ENCODE measurements around the gene RMND1.

Gene RMND1

GRCh38 chr6:151451950-151452749 is at the start of gene RMND1:
RMND1 (minus strand) TSS chr6:151452126; CDS start chr6:151445811, 6,315 bp downstream.
- DNase-seq: peak; percentile 100
- in situ Hi-C loops (cut with MboI; ENCODE audit: low pct_unique_long_range_greater_than_20kb, low sequenced_read_pairs): no loop called here

DNA sequence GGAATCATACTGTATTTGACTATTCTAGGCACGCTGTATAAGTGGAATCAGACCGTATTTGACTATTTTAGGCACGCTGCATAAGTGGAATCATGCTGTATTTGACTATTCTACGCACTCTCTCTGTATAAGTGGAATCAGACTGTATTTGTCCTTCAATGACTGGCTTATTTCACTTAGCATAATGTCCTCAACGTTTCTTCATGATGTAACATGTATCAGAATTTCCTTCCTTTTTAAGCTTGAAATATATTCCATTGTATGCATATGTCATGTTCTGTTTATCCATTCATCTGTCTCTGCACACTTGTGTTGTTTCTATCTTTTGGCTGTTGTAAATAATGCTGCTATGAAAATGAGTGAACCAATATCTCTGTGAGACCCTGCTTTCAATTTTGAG is 47.6 kb upstream of the RMND1 start:
- in situ Hi-C loops (cut with MboI; ENCODE audit: low pct_unique_long_range_greater_than_20kb, low sequenced_read_pairs): no loop called here
- DNase-seq: no peak

DNA sequence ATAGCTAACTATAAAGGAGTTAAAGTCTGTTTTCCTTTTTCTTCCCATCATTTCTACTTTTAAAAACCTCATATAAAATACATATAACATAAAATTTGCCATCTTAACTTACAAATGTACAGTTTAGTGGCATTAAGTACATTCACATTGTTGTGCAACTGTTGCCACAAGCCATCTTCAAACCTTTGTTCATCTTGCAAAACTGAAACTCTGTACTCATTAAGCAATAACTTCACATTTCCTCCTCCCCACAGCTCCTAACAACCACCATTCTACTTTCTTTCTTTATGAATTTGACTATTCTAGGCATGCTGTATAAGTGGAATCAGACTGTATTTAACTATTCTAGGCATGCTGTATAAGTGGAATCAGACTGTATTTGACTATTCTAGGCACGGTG is 46.4 kb upstream of the RMND1 start:
- in situ Hi-C loops (cut with MboI; ENCODE audit: low pct_unique_long_range_greater_than_20kb, low sequenced_read_pairs): no loop called here
- peak; percentile 66 for DNase-seq

GRCh38 chr6:151497905-151498304 is 46.0 kb upstream of the RMND1 start:
- no peak for DNase-seq
- in situ Hi-C loops (cut with MboI; ENCODE audit: low pct_unique_long_range_greater_than_20kb, low sequenced_read_pairs): no loop called here

DNA sequence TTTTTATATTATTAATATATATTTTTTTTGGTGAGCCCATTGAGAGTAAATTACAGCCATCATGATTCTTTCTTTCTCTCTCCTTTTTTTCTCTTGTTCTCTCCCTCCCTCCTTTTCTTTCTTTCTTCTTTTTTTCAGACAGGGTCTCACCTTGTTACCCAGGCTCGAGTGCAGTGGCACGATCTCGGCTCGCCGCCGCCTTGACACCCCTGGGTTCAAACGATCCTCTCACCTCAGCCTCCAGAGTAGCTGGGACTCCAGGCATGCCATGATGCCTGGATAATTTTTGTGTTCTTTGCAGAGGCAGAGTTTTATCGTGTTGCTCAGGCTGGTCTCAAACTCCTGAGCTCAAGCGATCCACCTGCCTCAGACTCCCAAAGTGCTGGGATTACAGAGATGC is 43.5 kb upstream of the RMND1 start:
- no peak for DNase-seq
- in situ Hi-C loops (cut with MboI; ENCODE audit: low pct_unique_long_range_greater_than_20kb, low sequenced_read_pairs): no loop called here

DNA sequence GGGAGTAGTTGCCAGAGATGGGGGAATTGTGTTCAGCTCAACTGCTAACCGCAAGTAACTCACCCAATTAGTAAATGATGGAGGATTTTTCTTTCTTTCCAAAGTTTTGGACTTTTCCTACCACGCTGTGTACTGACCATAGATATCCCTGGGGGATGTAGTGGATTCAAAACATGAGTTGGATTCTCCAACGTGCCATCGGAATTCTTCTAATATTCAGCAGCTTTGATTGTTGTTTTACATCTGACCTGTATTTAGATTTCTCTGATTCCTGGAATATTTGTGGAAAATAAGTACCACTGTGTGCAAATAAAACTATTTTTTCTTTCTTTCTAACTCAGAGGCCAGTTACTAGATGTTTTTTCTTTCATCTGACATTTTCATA is 43.0 kb upstream of the RMND1 start:
- no peak for DNase-seq
- in situ Hi-C loops (cut with MboI; ENCODE audit: low pct_unique_long_range_greater_than_20kb, low sequenced_read_pairs): no loop called here

DNA sequence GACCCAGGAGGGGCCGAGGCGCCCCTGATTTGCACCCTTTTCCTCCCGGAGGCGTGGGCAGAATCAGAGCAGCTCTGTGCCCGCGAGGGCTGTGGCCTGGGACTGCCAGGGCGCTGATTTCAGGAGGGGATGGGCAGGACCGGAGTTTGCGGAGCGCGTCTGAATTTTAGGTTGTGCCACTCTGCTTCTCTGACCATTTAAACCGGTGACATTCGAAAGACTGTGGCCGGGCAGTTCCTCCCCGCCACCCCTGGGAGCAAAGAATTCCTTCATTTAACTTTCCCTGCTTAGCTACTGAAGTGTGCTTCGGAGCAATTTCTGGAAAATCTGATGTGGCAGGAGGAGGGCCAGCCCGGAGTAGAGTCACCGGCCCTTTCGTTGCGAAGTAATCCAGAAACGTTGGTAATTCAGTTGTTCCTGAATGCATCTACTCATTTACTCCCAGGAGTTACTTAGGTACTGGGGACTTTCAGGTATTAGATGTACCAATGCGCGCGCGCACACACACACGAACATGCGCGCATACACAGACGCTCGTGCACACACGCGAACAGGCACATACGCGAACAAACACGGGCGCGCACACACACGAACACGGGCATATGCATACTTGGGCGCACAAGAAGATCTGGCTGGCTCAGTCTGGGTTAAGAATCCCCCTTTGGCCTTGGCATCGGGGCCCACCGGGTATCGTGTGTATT is 42.5 kb upstream of the RMND1 start:
- DNase-seq: peak; percentile 52
- in situ Hi-C loops (cut with MboI; ENCODE audit: low pct_unique_long_range_greater_than_20kb, low sequenced_read_pairs): no loop called here

- in situ Hi-C loops (cut with MboI; ENCODE audit: low pct_unique_long_range_greater_than_20kb, low sequenced_read_pairs): no loop called here
- DNase-seq: peak; percentile 76
Observed at GRCh38 chr6:151493804-151494234, 41.9 kb upstream of the RMND1 start, which contains the start of gene CCDC170. CCDC170 (plus strand) TSS chr6:151494017; CDS start chr6:151494129, 112 bp downstream.

DNA sequence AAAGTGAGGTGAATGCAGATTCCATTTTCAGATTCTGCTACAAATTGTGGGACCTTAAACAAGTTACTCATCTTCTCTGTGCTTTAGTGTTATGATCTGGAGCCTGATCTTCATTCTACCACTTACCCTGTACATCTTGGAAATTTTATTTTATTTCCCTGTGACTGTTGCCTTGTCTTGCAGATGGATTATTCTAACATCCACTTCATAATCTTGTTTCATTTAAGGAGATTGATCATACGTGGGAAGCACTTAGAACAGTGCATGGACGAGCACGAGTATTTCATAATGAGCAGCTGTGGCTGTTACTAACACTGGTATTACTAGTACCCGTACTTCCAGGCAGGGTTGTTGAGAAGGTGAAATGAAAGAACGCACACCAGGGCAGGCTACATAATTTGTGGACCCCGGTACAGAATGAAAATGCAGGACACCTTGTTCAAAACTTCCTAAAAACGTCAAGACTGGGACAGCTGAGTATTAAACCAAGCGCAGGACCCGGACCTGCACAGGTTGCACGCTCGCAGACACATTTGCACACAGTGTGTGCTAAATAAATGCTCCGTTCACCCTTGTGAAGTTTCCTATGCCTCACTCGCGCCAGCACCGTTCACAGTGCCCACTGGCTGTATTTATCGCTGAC is 41.4 kb upstream of the RMND1 start:
- in situ Hi-C loops (cut with MboI; ENCODE audit: low pct_unique_long_range_greater_than_20kb, low sequenced_read_pairs): no loop called here
- DNase-seq: peak; percentile 65

GRCh38 chr6:151490996-151491395 is 39.1 kb upstream of the RMND1 start:
- DNase-seq: peak; percentile 23
- in situ Hi-C loops (cut with MboI; ENCODE audit: low pct_unique_long_range_greater_than_20kb, low sequenced_read_pairs): no loop called here

GRCh38 chr6:151488226-151488625 is 36.3 kb upstream of the RMND1 start:
- no peak for DNase-seq
- in situ Hi-C loops (cut with MboI; ENCODE audit: low pct_unique_long_range_greater_than_20kb, low sequenced_read_pairs): no loop called here

DNA sequence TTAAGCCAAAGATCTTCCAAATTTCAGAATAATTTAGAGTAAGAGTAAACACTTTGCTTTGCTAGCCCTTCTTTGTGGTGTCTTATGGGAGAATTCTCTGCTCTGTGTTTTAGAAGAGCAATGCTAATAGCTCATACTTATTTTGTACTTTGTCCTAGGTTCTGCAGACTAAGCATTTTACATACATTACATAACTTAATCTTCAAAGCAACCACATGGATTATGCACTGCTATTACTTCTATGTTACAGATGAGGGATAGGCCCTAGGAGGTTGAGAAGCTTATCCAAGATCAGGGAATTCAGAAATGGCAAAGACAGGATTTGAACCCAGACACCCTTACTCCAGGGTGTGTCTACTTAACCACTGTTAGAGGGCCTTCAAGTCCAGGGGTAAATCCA is 32.1 kb upstream of the RMND1 start:
- in situ Hi-C loops (cut with MboI; ENCODE audit: low pct_unique_long_range_greater_than_20kb, low sequenced_read_pairs): no loop called here
- no peak for DNase-seq

GRCh38 chr6:151482290-151482689 is 30.4 kb upstream of the RMND1 start:
- DNase-seq: peak; percentile 76
- in situ Hi-C loops (cut with MboI; ENCODE audit: low pct_unique_long_range_greater_than_20kb, low sequenced_read_pairs): no loop called here

DNA sequence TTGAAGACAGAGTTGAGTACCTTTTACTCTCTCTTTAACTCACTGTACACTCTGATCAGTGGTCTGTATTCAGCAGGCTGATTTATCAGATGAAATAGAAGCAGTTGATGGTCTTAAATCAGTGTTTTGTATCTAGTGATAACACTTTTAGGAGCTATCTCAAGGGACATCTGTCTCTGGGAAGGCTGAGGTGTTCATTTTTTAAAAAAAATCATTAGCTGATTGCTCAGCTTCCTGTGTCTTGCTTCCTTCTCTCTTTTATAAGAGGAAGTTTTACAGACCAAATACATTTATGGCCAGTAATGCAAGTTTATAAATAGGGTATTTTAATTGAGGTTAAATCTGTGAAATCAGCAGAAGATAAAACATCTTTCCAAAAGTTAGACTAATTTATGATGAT is 29.9 kb upstream of the RMND1 start:
- peak; percentile 96 for DNase-seq

DNA sequence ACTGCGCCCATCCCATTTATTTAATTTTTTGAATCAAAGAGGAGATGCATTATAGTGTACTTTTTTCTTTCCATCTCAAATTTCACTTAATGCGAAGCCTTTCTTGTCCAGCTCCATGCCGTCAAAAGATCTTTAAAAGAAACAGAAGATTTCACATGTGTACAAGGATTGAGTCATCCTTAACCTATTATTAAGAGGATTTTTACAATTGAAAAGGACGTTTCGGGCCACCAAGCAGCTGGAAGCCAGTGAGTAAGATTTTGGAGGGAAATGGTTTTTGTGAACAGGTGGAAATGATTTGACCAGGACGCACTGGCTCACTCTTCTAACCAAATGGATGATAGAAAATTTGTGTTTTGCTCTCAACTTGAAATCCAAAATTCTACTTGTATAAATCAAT is 26.7 kb upstream of the RMND1 start:
- no peak for DNase-seq
- in situ Hi-C loops (cut with MboI; ENCODE audit: low pct_unique_long_range_greater_than_20kb, low sequenced_read_pairs): no loop called here

More for the DNA sequence above, 29.9 kb upstream of the RMND1 start:
- in situ Hi-C loops (cut with MboI; ENCODE audit: low pct_unique_long_range_greater_than_20kb, low sequenced_read_pairs): no loop called here

GRCh38 chr6:151477726-151478125 is 25.8 kb upstream of the RMND1 start:
- in situ Hi-C loops (cut with MboI; ENCODE audit: low pct_unique_long_range_greater_than_20kb, low sequenced_read_pairs): no loop called here
- no peak for DNase-seq

GRCh38 chr6:151475653-151476523 is 24.0 kb upstream of the RMND1 start:
- DNase-seq: peak; percentile 76
- in situ Hi-C loops (cut with MboI; ENCODE audit: low pct_unique_long_range_greater_than_20kb, low sequenced_read_pairs): no loop called here

- DNase-seq: no peak
- in situ Hi-C loops (cut with MboI; ENCODE audit: low pct_unique_long_range_greater_than_20kb, low sequenced_read_pairs): no loop called here
Observed at GRCh38 chr6:151464702-151465101, 12.8 kb upstream of the RMND1 start.

GRCh38 chr6:151461673-151462072 is 9.7 kb upstream of the RMND1 start:
- no peak for DNase-seq
- in situ Hi-C loops (cut with MboI; ENCODE audit: low pct_unique_long_range_greater_than_20kb, low sequenced_read_pairs): no loop called here

All from KBM-7 (cell line).